Muscle layer of colon (tissue), 2 donors: Measurements from ENCODE around the gene IL1RAPL1.

Experiments used
- H3K27ac ChIP-seq: one replicate; pipeline ENCODE4 v1.7.0; 2013; ENCODE audit warnings: low read depth, mild to moderate bottlenecking, low read length, moderate library complexity
- H3K27me3 ChIP-seq, 2 donors: one replicate each; pipeline ENCODE4 v1.7.0; 2013; ENCODE audit warnings: low read length in 2 of 2, mild to moderate bottlenecking in 2 of 2; ENCODE audit not compliant: insufficient read depth in 2 of 2, control insufficient read depth in 1 of 2
- H3K36me3 ChIP-seq: one replicate; pipeline ENCODE4 v1.7.0; 2013; ENCODE audit warnings: mild to moderate bottlenecking, low read length; ENCODE audit not compliant: insufficient read depth
- H3K4me1 ChIP-seq: one replicate; pipeline ENCODE4 v1.7.0; 2013; ENCODE audit warnings: mild to moderate bottlenecking, low read length; ENCODE audit not compliant: insufficient read depth
- H3K4me3 ChIP-seq, 2 donors: one replicate each; pipeline ENCODE4 v1.7.0; 2013; ENCODE audit warnings: low read length in 2 of 2, low read depth in 1 of 2, mild to moderate bottlenecking in 1 of 2, moderate library complexity in 1 of 2
- H3K9ac ChIP-seq: one replicate; pipeline ENCODE4 v1.7.0; 2013; ENCODE audit warnings: low read length
- H3K9me3 ChIP-seq: one replicate; pipeline ENCODE4 v1.7.0; 2013; ENCODE audit warnings: mild to moderate bottlenecking, low read length
- donor health status: abdominal sarcoma.
- donor health status: Adenocarcinoma of cecum.

The IL1RAPL1 gene

DNA sequence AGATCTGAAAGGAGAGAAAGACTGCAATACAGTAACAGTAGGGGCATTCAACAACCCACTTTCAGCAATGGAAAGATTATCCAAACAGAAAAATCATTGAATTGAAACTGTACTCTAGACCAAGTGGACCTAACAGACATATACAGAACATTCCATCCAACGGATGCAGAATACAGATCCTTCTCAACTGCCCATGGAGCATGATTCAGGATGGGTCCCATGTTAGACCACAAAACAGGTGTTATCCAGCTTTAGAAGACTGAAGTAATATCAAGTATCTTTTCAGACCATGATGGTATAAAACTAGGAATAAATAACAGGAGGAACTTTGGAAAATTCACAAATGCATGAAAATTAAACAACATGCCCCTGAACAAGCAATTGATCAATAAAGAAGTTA is 1060.9 kb downstream of the IL1RAPL1 start:
- H3K36me3 ChIP-seq, result no peaks in the 10 kb centered on the region
- no peak overlapping the region for H3K4me3 ChIP-seq
- no peaks in the 10 kb centered on the region for H3K4me1 ChIP-seq
- no peaks in the 10 kb centered on the region for H3K27me3 ChIP-seq
- H3K27ac ChIP-seq, result no peak overlapping the region
- H3K9me3 ChIP-seq, result no peaks in the 10 kb centered on the region
- H3K9ac ChIP-seq, result no peak overlapping the region

GRCh38 chrX:29652484-29652883 is 1065.2 kb downstream of the IL1RAPL1 start:
- no peaks in the 10 kb centered on the region for H3K36me3 ChIP-seq
- H3K4me3 ChIP-seq, result no peak overlapping the region
- no peak overlapping the region for H3K9ac ChIP-seq
- no peaks in the 10 kb centered on the region for H3K4me1 ChIP-seq
- H3K9me3 ChIP-seq, result no peaks in the 10 kb centered on the region
- no peak overlapping the region for H3K27ac ChIP-seq
- H3K27me3 ChIP-seq, result no peaks in the 10 kb centered on the region

DNA sequence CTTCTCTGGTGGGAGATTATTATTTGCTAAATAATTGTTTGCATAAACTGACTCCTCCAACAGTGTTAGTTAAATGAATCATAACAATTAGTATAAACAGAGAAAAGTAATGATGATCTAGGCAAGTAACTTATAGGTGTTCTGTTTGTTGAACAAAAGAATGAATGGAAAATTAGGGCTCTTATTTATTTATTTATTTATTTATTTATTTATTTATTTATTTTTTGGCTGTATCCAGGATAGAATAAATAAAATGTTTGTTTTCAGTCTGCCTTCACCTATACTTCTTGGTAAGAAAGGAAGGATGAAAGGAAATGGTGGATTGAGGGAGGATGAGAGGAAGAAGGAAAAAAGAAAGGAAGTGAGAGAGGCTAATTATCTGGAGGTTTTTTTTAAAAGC is 1066.5 kb downstream of the IL1RAPL1 start:
- no peak overlapping the region for H3K9ac ChIP-seq
- H3K4me1 ChIP-seq, result no peaks in the 10 kb centered on the region
- no peaks in the 10 kb centered on the region for H3K27me3 ChIP-seq
- H3K36me3 ChIP-seq, result no peaks in the 10 kb centered on the region
- no peak overlapping the region for H3K27ac ChIP-seq
- no peak overlapping the region for H3K4me3 ChIP-seq
- no peaks in the 10 kb centered on the region for H3K9me3 ChIP-seq

GRCh38 chrX:29659911-29660310 is 1072.7 kb downstream of the IL1RAPL1 start:
- Histone ChIP-seq H3K27ac (no peak overlapping the region), H3K36me3 (no peaks in the 10 kb centered on the region), H3K9ac (no peak overlapping the region), H3K4me1 (peaks cover 7% of the 10 kb centered on the region), H3K27me3 (no peaks in the 10 kb centered on the region), H3K9me3 (no peaks in the 10 kb centered on the region), H3K4me3 (no peak overlapping the region)

GRCh38 chrX:29661290-29661689 is 1074.0 kb downstream of the IL1RAPL1 start:
- no peaks in the 10 kb centered on the region for H3K27me3 ChIP-seq
- H3K9me3 ChIP-seq, result no peaks in the 10 kb centered on the region
- no peak overlapping the region for H3K4me3 ChIP-seq
- no peak overlapping the region for H3K27ac ChIP-seq
- H3K36me3 ChIP-seq, result no peaks in the 10 kb centered on the region
- peaks cover 7% of the 10 kb centered on the region for H3K4me1 ChIP-seq
- no peak overlapping the region for H3K9ac ChIP-seq

DNA sequence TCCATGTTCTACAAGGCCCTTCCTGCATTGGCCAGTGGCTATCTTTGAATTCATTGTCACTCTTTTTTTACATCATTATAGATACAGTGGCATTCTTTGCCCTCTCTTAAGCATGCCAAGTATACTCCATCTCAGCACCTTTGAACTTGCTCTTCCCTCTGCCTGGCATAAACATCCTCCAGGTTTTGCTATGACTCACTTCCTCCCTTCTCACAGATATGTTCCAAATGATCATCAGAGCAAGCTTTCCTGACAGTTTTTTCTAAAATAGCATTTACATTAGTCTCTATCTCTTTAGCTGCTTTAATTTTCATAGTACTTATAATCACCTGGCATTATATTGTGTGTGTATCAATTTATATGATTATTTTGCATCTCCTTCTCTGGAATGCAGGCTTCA is 1074.9 kb downstream of the IL1RAPL1 start:
- Histone ChIP-seq H3K4me1 (peaks cover 7% of the 10 kb centered on the region), H3K27me3 (no peaks in the 10 kb centered on the region), H3K4me3 (no peak overlapping the region), H3K9me3 (no peaks in the 10 kb centered on the region), H3K36me3 (no peaks in the 10 kb centered on the region), H3K27ac (no peak overlapping the region), H3K9ac (no peak overlapping the region)

GRCh38 chrX:29662759-29663503 is 1075.7 kb downstream of the IL1RAPL1 start:
- Histone ChIP-seq H3K27ac (no peak overlapping the region), H3K9me3 (no peaks in the 10 kb centered on the region), H3K4me3 (no peak overlapping the region), H3K36me3 (no peaks in the 10 kb centered on the region), H3K27me3 (no peaks in the 10 kb centered on the region), H3K9ac (no peak overlapping the region), H3K4me1 (peaks cover 7% of the 10 kb centered on the region)

- H3K4me1 ChIP-seq, result peaks cover 7% of the 10 kb centered on the region
- no peaks in the 10 kb centered on the region for H3K27me3 ChIP-seq
- H3K36me3 ChIP-seq, result no peaks in the 10 kb centered on the region
Measured at GRCh38 chrX:29665532-29665931, 1078.3 kb downstream of the IL1RAPL1 start.

GRCh38 chrX:29666366-29666765 is 1079.1 kb downstream of the IL1RAPL1 start:
- Histone ChIP-seq H3K4me1 (peaks cover 7% of the 10 kb centered on the region), H3K4me3 (no peak overlapping the region), H3K9ac (no peak overlapping the region), H3K27ac (no peak overlapping the region), H3K9me3 (no peaks in the 10 kb centered on the region), H3K36me3 (no peaks in the 10 kb centered on the region), H3K27me3 (no peaks in the 10 kb centered on the region)

More at GRCh38 chrX:29665532-29665931, 1078.3 kb downstream of the IL1RAPL1 start:
- no peak overlapping the region for H3K4me3 ChIP-seq
- H3K9ac ChIP-seq, result no peak overlapping the region
- H3K9me3 ChIP-seq, result no peaks in the 10 kb centered on the region
- H3K27ac ChIP-seq, result no peak overlapping the region

DNA sequence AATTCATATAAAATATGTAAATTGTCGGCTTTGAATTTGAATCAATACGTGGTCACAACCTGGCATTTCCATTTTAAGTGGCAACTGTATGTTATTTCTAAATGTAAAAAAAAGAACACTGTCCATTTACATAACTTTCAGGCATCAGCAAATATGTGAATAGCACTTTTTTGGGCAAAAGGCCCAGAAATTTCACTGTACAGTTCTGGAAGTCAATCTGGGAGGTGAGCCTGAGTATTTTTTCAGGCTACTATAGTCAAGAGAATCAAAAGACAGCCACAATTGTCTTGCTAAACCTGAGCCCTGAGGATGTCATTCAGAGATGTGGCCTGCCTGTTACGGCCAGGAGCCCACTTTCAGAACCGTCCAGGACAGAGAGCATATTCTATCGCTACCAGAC is 1084.2 kb downstream of the IL1RAPL1 start:
- H3K9ac ChIP-seq, result no peak overlapping the region

GRCh38 chrX:29687687-29688086 is 1100.4 kb downstream of the IL1RAPL1 start:
- peaks cover 7% of the 10 kb centered on the region for H3K4me1 ChIP-seq
- no peaks in the 10 kb centered on the region for H3K9me3 ChIP-seq
- H3K4me3 ChIP-seq, result no peak overlapping the region
- no peaks in the 10 kb centered on the region for H3K27me3 ChIP-seq
- H3K36me3 ChIP-seq, result no peaks in the 10 kb centered on the region
- no peak overlapping the region for H3K27ac ChIP-seq
- H3K9ac ChIP-seq, result no peak overlapping the region

More for the DNA sequence above, 1084.2 kb downstream of the IL1RAPL1 start:
- H3K27me3 ChIP-seq, result no peaks in the 10 kb centered on the region
- no peak overlapping the region for H3K27ac ChIP-seq
- H3K9me3 ChIP-seq, result no peaks in the 10 kb centered on the region
- no peak overlapping the region for H3K4me3 ChIP-seq
- no peaks in the 10 kb centered on the region for H3K36me3 ChIP-seq
- H3K4me1 ChIP-seq, result no peaks in the 10 kb centered on the region

DNA sequence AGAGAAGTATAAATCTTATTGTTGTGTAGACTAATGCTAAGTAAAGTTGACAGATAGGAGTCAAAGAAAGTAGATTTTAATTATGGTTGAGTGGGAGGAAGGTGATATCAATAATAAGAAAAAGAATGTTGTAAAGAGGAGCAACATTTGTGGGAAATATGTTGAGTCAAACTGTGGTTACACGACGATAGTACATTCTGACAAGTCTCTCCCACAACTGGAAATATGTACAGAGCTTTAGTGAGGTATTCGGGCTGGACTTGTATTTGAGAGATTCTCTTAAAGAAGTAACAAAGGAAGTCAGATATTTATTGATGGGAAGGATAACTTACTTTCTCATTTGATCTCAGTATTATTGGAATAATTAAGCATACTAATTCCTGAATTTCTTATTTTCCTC is 1102.8 kb downstream of the IL1RAPL1 start:
- Histone ChIP-seq H3K9me3 (no peaks in the 10 kb centered on the region), H3K4me3 (no peak overlapping the region), H3K27me3 (no peaks in the 10 kb centered on the region), H3K9ac (no peak overlapping the region), H3K27ac (no peak overlapping the region), H3K36me3 (no peaks in the 10 kb centered on the region), H3K4me1 (peaks cover 11% of the 10 kb centered on the region)
